OCI-LY7 (cell line): ENCODE results near the gene WLS.

Experiments used
- EZH2phosphoT487 ChIP-seq: fragments of 200-600 bp; sonication (generic); IDR thresholded peaks from 2 replicates; pipeline ENCODE4 v1.6.1; 2018; ENCODE audit warnings: low read depth, borderline replicate concordance, mild to moderate bottlenecking, mixed run types, antibody characterized with exemption, low read length, moderate library complexity, mixed read lengths
- TF ChIP-seq, protein P1 (sequence below): fragments of 200-600 bp; sonication (generic); conservative IDR thresholded peaks from 2 replicates; pipeline ENCODE4 v1.5.1; 2014; ENCODE audit warnings: mild to moderate bottlenecking, antibody characterized with exemption, low read length, moderate library complexity, mixed read lengths

- no peak for TF ChIP-seq EZH2phosphoT487
- TF ChIP-seq, protein P1, sequence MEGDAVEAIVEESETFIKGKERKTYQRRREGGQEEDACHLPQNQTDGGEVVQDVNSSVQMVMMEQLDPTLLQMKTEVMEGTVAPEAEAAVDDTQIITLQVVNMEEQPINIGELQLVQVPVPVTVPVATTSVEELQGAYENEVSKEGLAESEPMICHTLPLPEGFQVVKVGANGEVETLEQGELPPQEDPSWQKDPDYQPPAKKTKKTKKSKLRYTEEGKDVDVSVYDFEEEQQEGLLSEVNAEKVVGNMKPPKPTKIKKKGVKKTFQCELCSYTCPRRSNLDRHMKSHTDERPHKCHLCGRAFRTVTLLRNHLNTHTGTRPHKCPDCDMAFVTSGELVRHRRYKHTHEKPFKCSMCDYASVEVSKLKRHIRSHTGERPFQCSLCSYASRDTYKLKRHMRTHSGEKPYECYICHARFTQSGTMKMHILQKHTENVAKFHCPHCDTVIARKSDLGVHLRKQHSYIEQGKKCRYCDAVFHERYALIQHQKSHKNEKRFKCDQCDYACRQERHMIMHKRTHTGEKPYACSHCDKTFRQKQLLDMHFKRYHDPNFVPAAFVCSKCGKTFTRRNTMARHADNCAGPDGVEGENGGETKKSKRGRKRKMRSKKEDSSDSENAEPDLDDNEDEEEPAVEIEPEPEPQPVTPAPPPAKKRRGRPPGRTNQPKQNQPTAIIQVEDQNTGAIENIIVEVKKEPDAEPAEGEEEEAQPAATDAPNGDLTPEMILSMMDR = no peak
Measured at GRCh38 chr1:68143633-68144032, 88.7 kb downstream of the WLS start.
